Measurements from ENCODE around the gene DMPK. TPM values are rescaled to one million over a fixed set of nuclear protein-coding genes. Genes with fewer than 3 reads are reported as not detected.

Gene DMPK
- total and polyA plus RNA-seq, 2 experiments from 2014 or later, result 9.8 to 24.0 TPM

- Histone ChIP-seq H3F3A (replicated peaks; ENCODE audit: low read depth) (peaks cover 6% of the 10 kb centered on the region; the same call in 1 of the 2 replicates), H3K36me3 (ENCODE audit: insufficient read depth) (peaks cover 9% of the 10 kb centered on the region), H4K20me1 (replicated peaks; ENCODE audit: insufficient read depth) (no peaks in the 10 kb centered on the region; the same call in 1 of the 2 replicates), H3K27me3 (ENCODE audit: insufficient read depth) (no peaks in the 10 kb centered on the region), H2AFZ (no peak overlapping the region), H3K4me2 (no peak overlapping the region), H3K9me2 (ENCODE audit: insufficient read depth) (no peaks in the 10 kb centered on the region), H3K4me3 (no peak overlapping the region), H3K27ac (ENCODE audit: low read depth) (no peak overlapping the region), H3K4me1 (ENCODE audit: insufficient read depth) (no peaks in the 10 kb centered on the region), H3K79me2 (replicated peaks; ENCODE audit: insufficient read depth) (no peaks in the 10 kb centered on the region)
- Mint-ChIP-seq H3K36me3 (ENCODE audit: low read depth) (peaks cover 89% of the 10 kb centered on the region), H3K9me3 (no peaks in the 10 kb centered on the region), H3K27me3 (ENCODE audit: insufficient read depth, low read depth, poor library complexity) (peaks cover 16% of the 10 kb centered on the region), H3K4me3 (no peak overlapping the region; the same call in 2 of the 3 replicates), H3K27ac (no peak overlapping the region), H3K4me1 (no peaks in the 10 kb centered on the region; the same call in 2 of the 3 replicates)
- TF ChIP-seq EZH2 (IDR thresholded peaks at IDR 0.05; ENCODE audit: low read depth, unreplicated experiment) (no peak), EZH2phosphoT487 (IDR thresholded peaks at IDR 0.05; ENCODE audit: unreplicated experiment) (no peak), CREB1 (CRISPR knock-in tag; IDR thresholded peaks at IDR 0.05; ENCODE audit: low read depth) (no peak), REST (IDR thresholded peaks at IDR 0.05; ENCODE audit: unreplicated experiment) (no peak), POLR2AphosphoS5 (IDR thresholded peaks at IDR 0.05; ENCODE audit: low read depth) (no peak), STAT1 (IDR thresholded peaks at IDR 0.05; ENCODE audit: unreplicated experiment) (no peak), NANOG (IDR thresholded peaks at IDR 0.05; ENCODE audit: borderline replicate concordance) (no peak), JUNB (IDR thresholded peaks at IDR 0.05; ENCODE audit: unreplicated experiment) (no peak), CTCF (conservative IDR thresholded peaks at IDR 0.05; ENCODE audit: low read depth in 2 of 2) (no peak), ZNF114 (CRISPR knock-in tag; IDR thresholded peaks at IDR 0.05) (no peak), ZNF331 (CRISPR knock-in tag; IDR thresholded peaks at IDR 0.05; ENCODE audit: low read depth) (no peak)
- TF ChIP-seq, protein P1, sequence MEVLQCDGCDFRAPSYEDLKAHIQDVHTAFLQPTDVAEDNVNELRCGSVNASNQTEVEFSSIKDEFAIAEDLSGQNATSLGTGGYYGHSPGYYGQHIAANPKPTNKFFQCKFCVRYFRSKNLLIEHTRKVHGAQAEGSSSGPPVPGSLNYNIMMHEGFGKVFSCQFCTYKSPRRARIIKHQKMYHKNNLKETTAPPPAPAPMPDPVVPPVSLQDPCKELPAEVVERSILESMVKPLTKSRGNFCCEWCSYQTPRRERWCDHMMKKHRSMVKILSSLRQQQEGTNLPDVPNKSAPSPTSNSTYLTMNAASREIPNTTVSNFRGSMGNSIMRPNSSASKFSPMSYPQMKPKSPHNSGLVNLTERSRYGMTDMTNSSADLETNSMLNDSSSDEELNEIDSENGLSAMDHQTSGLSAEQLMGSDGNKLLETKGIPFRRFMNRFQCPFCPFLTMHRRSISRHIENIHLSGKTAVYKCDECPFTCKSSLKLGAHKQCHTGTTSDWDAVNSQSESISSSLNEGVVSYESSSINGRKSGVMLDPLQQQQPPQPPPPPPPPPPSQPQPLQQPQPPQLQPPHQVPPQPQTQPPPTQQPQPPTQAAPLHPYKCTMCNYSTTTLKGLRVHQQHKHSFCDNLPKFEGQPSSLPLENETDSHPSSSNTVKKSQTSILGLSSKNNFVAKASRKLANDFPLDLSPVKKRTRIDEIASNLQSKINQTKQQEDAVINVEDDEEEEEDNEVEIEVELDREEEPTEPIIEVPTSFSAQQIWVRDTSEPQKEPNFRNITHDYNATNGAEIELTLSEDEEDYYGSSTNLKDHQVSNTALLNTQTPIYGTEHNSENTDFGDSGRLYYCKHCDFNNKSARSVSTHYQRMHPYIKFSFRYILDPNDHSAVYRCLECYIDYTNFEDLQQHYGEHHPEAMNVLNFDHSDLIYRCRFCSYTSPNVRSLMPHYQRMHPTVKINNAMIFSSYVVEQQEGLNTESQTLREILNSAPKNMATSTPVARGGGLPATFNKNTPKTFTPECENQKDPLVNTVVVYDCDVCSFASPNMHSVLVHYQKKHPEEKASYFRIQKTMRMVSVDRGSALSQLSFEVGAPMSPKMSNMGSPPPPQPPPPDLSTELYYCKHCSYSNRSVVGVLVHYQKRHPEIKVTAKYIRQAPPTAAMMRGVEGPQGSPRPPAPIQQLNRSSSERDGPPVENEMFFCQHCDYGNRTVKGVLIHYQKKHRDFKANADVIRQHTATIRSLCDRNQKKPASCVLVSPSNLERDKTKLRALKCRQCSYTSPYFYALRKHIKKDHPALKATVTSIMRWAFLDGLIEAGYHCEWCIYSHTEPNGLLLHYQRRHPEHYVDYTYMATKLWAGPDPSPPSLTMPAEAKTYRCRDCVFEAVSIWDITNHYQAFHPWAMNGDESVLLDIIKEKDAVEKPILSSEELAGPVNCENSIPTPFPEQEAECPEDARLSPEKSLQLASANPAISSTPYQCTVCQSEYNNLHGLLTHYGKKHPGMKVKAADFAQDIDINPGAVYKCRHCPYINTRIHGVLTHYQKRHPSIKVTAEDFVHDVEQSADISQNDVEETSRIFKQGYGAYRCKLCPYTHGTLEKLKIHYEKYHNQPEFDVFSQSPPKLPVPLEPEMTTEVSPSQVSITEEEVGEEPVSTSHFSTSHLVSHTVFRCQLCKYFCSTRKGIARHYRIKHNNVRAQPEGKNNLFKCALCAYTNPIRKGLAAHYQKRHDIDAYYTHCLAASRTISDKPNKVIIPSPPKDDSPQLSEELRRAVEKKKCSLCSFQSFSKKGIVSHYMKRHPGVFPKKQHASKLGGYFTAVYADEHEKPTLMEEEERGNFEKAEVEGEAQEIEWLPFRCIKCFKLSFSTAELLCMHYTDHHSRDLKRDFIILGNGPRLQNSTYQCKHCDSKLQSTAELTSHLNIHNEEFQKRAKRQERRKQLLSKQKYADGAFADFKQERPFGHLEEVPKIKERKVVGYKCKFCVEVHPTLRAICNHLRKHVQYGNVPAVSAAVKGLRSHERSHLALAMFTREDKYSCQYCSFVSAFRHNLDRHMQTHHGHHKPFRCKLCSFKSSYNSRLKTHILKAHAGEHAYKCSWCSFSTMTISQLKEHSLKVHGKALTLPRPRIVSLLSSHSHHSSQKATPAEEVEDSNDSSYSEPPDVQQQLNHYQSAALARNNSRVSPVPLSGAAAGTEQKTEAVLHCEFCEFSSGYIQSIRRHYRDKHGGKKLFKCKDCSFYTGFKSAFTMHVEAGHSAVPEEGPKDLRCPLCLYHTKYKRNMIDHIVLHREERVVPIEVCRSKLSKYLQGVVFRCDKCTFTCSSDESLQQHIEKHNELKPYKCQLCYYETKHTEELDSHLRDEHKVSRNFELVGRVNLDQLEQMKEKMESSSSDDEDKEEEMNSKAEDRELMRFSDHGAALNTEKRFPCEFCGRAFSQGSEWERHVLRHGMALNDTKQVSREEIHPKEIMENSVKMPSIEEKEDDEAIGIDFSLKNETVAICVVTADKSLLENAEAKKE (CRISPR knock-in tag; IDR thresholded peaks at IDR 0.05), result no peak
- TF ChIP-seq, protein P2, sequence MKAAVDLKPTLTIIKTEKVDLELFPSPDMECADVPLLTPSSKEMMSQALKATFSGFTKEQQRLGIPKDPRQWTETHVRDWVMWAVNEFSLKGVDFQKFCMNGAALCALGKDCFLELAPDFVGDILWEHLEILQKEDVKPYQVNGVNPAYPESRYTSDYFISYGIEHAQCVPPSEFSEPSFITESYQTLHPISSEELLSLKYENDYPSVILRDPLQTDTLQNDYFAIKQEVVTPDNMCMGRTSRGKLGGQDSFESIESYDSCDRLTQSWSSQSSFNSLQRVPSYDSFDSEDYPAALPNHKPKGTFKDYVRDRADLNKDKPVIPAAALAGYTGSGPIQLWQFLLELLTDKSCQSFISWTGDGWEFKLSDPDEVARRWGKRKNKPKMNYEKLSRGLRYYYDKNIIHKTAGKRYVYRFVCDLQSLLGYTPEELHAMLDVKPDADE (IDR thresholded peaks at IDR 0.05), result no peak
- DNase-seq (ENCODE audit: low spot score) (no peak), ATAC-seq (no peak)
Measured at GRCh38 chr19:45828523-45828922, 46.2 kb upstream of the DMPK start.

Measured in GM23338 (cell line).